Fibroblast of lung (primary cell): Measurements from ENCODE around the gene TCFL5.

ENCODE experiments used
- EZH2 ChIP-seq: IDR thresholded peaks from 2 replicates; pipeline ENCODE4 v1.5.1; 2012; ENCODE audit warnings: low read length, control low read depth, mild to moderate bottlenecking; ENCODE audit errors: missing control alignments
- TF ChIP-seq, protein P1 (sequence below), 2 donors: IDR thresholded peaks in 1 of 2; conservative IDR thresholded peaks in 1 of 2; 1 replicate in 1 of 2; 2 replicates in 1 of 2; pipeline ENCODE4 v1.5.1; 2011 to 2012; ENCODE audit warnings: low read length in 2 of 2, control low read depth in 1 of 2, inconsistent platforms in 1 of 2, low read depth in 1 of 2, mild to moderate bottlenecking in 1 of 2

DNA sequence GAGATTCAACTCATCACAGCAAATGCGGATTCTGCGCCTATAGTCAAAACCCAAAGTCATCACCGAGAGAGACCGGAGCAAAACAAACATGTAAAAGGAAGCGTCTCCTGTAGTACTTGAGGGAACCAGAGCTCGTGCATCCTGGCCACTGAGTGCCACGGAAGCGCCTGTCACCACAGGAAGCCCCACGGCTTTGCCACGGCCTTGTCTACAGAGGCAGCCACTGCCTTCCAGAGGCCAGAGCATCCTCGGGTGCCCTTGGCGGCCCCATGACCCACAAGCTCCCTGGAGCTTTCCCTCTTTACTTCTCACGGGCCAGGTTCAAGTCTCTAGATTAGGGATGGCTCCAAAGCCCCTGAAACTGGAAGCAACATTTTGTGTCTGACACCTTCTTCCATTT lies 7.5 kb downstream of the TCFL5 start:
- TF ChIP-seq, protein P1, sequence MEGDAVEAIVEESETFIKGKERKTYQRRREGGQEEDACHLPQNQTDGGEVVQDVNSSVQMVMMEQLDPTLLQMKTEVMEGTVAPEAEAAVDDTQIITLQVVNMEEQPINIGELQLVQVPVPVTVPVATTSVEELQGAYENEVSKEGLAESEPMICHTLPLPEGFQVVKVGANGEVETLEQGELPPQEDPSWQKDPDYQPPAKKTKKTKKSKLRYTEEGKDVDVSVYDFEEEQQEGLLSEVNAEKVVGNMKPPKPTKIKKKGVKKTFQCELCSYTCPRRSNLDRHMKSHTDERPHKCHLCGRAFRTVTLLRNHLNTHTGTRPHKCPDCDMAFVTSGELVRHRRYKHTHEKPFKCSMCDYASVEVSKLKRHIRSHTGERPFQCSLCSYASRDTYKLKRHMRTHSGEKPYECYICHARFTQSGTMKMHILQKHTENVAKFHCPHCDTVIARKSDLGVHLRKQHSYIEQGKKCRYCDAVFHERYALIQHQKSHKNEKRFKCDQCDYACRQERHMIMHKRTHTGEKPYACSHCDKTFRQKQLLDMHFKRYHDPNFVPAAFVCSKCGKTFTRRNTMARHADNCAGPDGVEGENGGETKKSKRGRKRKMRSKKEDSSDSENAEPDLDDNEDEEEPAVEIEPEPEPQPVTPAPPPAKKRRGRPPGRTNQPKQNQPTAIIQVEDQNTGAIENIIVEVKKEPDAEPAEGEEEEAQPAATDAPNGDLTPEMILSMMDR (conservative IDR thresholded peaks at IDR 0.05 in 1 of 2, IDR thresholded peaks at IDR 0.05 in 1 of 2; ENCODE audit: low read depth in 1 of 2, low read length in 2 of 2), result no peak
- no peak for TF ChIP-seq EZH2
